GM12878 (cell line): Measurements from ENCODE around the gene MAFF. TPM values are rescaled to one million over a fixed set of nuclear protein-coding genes. Genes with fewer than 3 reads are reported as not detected.

Experiments used
- ATAC-seq: fragments of 200-7000 bp; cut with Tn5 transposase; 3 replicates; pipeline ENCODE4 v1.9.1; 2020; ENCODE audit warnings: mild to moderate bottlenecking, moderate library complexity
- BruUV-seq: library from RNA; stranded (reverse); fragments of 400-500 nt; replicated peaks from 2 replicates; lab custom pipeline; 2021; lab: Mats Ljungman, UMichigan
- CTCF ChIA-PET: fragments of 300-600 bp; sonication (Branson Sonifier 250); formaldehyde crosslinking; extraction: SDS; loops from one replicate; lab custom pipeline; 2021; ENCODE audit warnings: inconsistent platforms; lab: Yijun Ruan, JAX
- POLR2A ChIA-PET: fragments of 350-600 bp; formaldehyde crosslinking; extraction: SDS; loops from one replicate; lab custom pipeline; 2021; ENCODE audit warnings: inconsistent platforms; lab: Charles Lee
- RAD21 ChIA-PET: fragments of 300-600 bp; sonication (Branson Sonifier 250); formaldehyde crosslinking; loops from one replicate; lab custom pipeline; 2023; ENCODE audit warnings: antibody characterized with exemption; ENCODE audit not compliant: unreplicated experiment; lab: Charles Lee
- SMC1A ChIA-PET: fragments of 300-600 bp; sonication (Branson Sonifier 250); formaldehyde crosslinking; loops from one replicate; lab custom pipeline; 2023; ENCODE audit not compliant: unreplicated experiment, uncharacterized antibody; lab: Charles Lee
- DNase-seq: peaks from one replicate; pipeline ENCODE4 v3.0.0-alpha.2; 2011; ENCODE audit warnings: low read depth, low spot score
- FAIRE-seq: peaks from 3 replicates; lab custom pipeline; 2011; peaks lifted over from hg19 to GRCh38; lab: Jason Lieb, UNC
- H2AFZ ChIP-seq: 2 replicates; pipeline ENCODE4 v1.6.0; 2011; ENCODE audit warnings: low read depth, low read length, control low read depth; ENCODE audit not compliant: control insufficient read depth
- H3K27ac ChIP-seq: 2 replicates; pipeline ENCODE4 v1.5.1; 2011; ENCODE audit warnings: control low read depth; ENCODE audit not compliant: control insufficient read depth, insufficient read depth
- H3K27me3 ChIP-seq, 2 experiments: replicated peaks in 1 of 2; 2 replicates each; pipeline versions ENCODE4 v1.6.0 to v1.6.1; 2011; ENCODE audit warnings: low read length in 1 of 2; ENCODE audit not compliant: control insufficient read depth in 2 of 2, insufficient read depth in 2 of 2
- H3K36me3 ChIP-seq, 2 experiments: 2 replicates each; pipeline ENCODE4 v1.5.1; 2011; ENCODE audit warnings: low read length in 1 of 2; ENCODE audit not compliant: control insufficient read depth in 2 of 2, insufficient read depth in 2 of 2
- H3K4me1 ChIP-seq: 2 replicates; pipeline ENCODE4 v1.6.1; 2011; ENCODE audit warnings: mild to moderate bottlenecking, low read length, moderate library complexity, mixed read lengths; ENCODE audit not compliant: control insufficient read depth, insufficient read depth
- H3K4me2 ChIP-seq: 2 replicates; pipeline ENCODE4 v1.6.0; 2011; ENCODE audit warnings: control low read depth; ENCODE audit not compliant: control insufficient read depth, insufficient read depth
- H3K4me3 ChIP-seq: fragments of 200-600 bp; sonication (generic); 2 replicates; pipeline ENCODE4 v1.5.1; 2016
- H3K79me2 ChIP-seq: 2 replicates; pipeline ENCODE4 v1.6.0; 2011; ENCODE audit warnings: low read length; ENCODE audit not compliant: control insufficient read depth, insufficient read depth
- H3K9ac ChIP-seq: 2 replicates; pipeline ENCODE4 v1.8.0; 2011; ENCODE audit warnings: low read length, control low read depth, mixed read lengths; ENCODE audit not compliant: control insufficient read depth, insufficient read depth
- H3K9me3 ChIP-seq: replicated peaks from 3 replicates; pipeline ENCODE4 v1.5.1; 2011; ENCODE audit warnings: mild to moderate bottlenecking, low read length; ENCODE audit not compliant: control insufficient read depth, insufficient read depth
- H4K20me1 ChIP-seq: 2 replicates; pipeline ENCODE4 v1.6.0; 2011; ENCODE audit not compliant: control insufficient read depth, insufficient read depth
- BCL11A ChIP-seq: IDR thresholded peaks from 2 replicates; pipeline ENCODE4 v1.6.1; 2011; ENCODE audit warnings: low read depth, low read length
- E4F1 ChIP-seq: fragments of 450-650 bp; IDR thresholded peaks from 2 replicates; pipeline ENCODE4 v1.6.1; 2018; ENCODE audit warnings: borderline replicate concordance, mild to moderate bottlenecking; ENCODE audit not compliant: partially characterized antibody
- EGR1 ChIP-seq, 2 experiments: IDR thresholded peaks; 1 replicate in 1 of 2; 2 replicates in 1 of 2; pipeline ENCODE4 v1.6.1; 2011 to 2012; ENCODE audit warnings: low read depth in 2 of 2, low read length in 2 of 2, borderline replicate concordance in 1 of 2, mild to moderate bottlenecking in 1 of 2, moderate library complexity in 1 of 2
- HDAC2 ChIP-seq: fragments of 200-600 bp; sonication (generic); IDR thresholded peaks from 2 replicates; pipeline ENCODE4 v1.6.1; 2017
- KDM1A ChIP-seq: fragments of 200-600 bp; sonication (generic); IDR thresholded peaks from 2 replicates; pipeline ENCODE4 v1.6.1; 2016; ENCODE audit warnings: borderline replicate concordance
- PRDM15 ChIP-seq: fragments of 450-650 bp; formaldehyde crosslinking; IDR thresholded peaks from 2 replicates; pipeline ENCODE4 v1.4.0; 2020; ENCODE audit warnings: mild to moderate bottlenecking, moderate library complexity
- RAD21 ChIP-seq: IDR thresholded peaks from 2 replicates; pipeline ENCODE4 v1.6.1; 2011; ENCODE audit warnings: mild to moderate bottlenecking, low read depth, low read length, moderate library complexity; ENCODE audit not compliant: insufficient read depth
- USF1 ChIP-seq: IDR thresholded peaks from 2 replicates; pipeline ENCODE4 v1.6.1; 2011; ENCODE audit warnings: borderline replicate concordance, low read depth, mild to moderate bottlenecking, moderate library complexity, mixed read lengths, low read length; ENCODE audit not compliant: insufficient read depth; ENCODE audit errors: extremely low read length
- ZSCAN29 ChIP-seq: fragments of 450-650 bp; IDR thresholded peaks from 2 replicates; pipeline ENCODE4 v1.6.1; 2017; ENCODE audit warnings: mild to moderate bottlenecking, moderate library complexity
- WGBS: methylation state at CpG from one replicate; pipeline ENCODE4 v1.1.6; 2016; ENCODE audit warnings: low lambda C conversion rate; ENCODE audit not compliant: insufficient replicate concordance, insufficient coverage; ENCODE audit errors: missing lambda C conversion rate; 5-methylcytosine and 5-hydroxymethylcytosine counted together
- in situ Hi-C: fragments of 300-500 bp; cut with MboI; formaldehyde crosslinking; loops from 9 replicates; pipeline ENCODE4 v1.14.3; 2018; ENCODE audit warnings: mixed read lengths
- intact Hi-C: fragments of 100-400 bp; cut with micrococcal nuclease; formaldehyde crosslinking; loops from one replicate; pipeline ENCODE4 v1.14.2; 2022; ENCODE audit not compliant: unreplicated experiment
- polyA plus RNA-seq, 11 experiments: library from polyadenylated mRNA; depleted of rRNA in 4 of 11; unstranded in 6 of 11; stranded (reverse) in 5 of 11; fragments of >200 nt; fragmentation: Nextera tagmentation in 4 of 11; fragmentation: Illumina TruSeq in 1 of 11; extraction: Ambion mirVana in 4 of 11; extraction: Trizol in 1 of 11; gene quantifications; 1 replicate in 1 of 11; 2 replicates in 10 of 11; pipeline versions ENCODE4 v1.2.1 to v1.2.3, GENCODE V29; 2011 to 2016; ENCODE audit warnings: inconsistent platforms in 2 of 11, missing spikeins in 2 of 11, low read depth in 1 of 11
- total RNA-seq, 4 experiments: library from RNA; depleted of rRNA in 3 of 4; stranded (reverse); fragments of >200 nt in 3 of 4; fragmentation: Illumina TruSeq in 1 of 4; extraction: Trizol in 1 of 4; gene quantifications; 2 replicates each; pipeline versions ENCODE4 v1.2.1 to v1.2.3, GENCODE V29; 2013 to 2021
- TF ChIP-seq, protein P1 (sequence below): fragments of 450-650 bp; IDR thresholded peaks from 2 replicates; pipeline ENCODE4 v1.6.1; 2016; ENCODE audit warnings: mild to moderate bottlenecking
- TF ChIP-seq, protein P2 (sequence below): fragments of 450-650 bp; conservative IDR thresholded peaks from 2 replicates; pipeline ENCODE4 v1.6.1; 2017; ENCODE audit warnings: mild to moderate bottlenecking, moderate library complexity
- TF ChIP-seq, protein P3 (sequence below): IDR thresholded peaks from 2 replicates; pipeline ENCODE4 v1.6.1; 2012; ENCODE audit warnings: low read depth, low read length, improper control_type of control experiment

MAFF gene
- total and polyA plus RNA-seq, 10 of the 15 experiments (the other 5 are each of a cell fraction or from before 2014, with no cell fraction given) = 0.22 to 2.3 (median 0.81) TPM; not detected in 1

DNA sequence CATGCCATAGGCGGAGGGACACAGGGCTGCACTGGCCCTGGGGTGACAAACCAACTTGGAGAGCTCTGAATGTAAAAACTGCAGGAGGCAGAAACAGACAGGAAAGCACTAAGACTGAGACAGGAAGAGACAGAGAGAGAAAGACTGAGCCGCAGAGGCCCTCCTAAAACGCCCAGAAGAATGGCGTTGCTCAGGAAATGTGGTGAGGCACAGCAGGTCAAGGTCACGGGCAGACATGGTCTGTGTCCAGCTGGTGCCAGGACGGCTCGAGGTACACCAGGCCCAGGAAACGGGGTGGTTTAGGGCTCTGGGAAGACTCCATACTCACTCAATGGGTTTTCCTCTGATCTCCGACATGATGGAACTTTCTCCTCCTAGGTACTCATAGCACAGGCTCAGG is 29.1 kb downstream of the MAFF start:
- POLR2A ChIA-PET = no interaction called here
- no peaks in the 10 kb centered on the region for H3K27me3 ChIP-seq
- H3K4me1 ChIP-seq = no peaks in the 10 kb centered on the region
- no peak overlapping the region for H3K4me2 ChIP-seq
- ATAC-seq = no peak
- no peak overlapping the region for H2AFZ ChIP-seq
- no peaks in the 10 kb centered on the region for H3K9me3 ChIP-seq
- in situ Hi-C loops (no loop called here), intact Hi-C loops (no loop called here)
- RAD21 ChIA-PET = interaction anchor here (1.0 to 2.2 kb wide), 3 partner anchors 12 to 178 kb away, joined by 3 to 14 read pairs (median 6); no protein-coding TSS in a partner anchor
- H3K4me3 ChIP-seq = no peak overlapping the region
- H3K27ac ChIP-seq = no peak overlapping the region
- CTCF ChIA-PET = interaction anchor here (1.1 to 4.3 kb wide), 6 partner anchors 16 to 178 kb away, joined by 3 to 22 read pairs (median 6); no protein-coding TSS in a partner anchor
- no TSS peak for BruUV-seq
- no peak for FAIRE-seq
- H3K9ac ChIP-seq = no peak overlapping the region
- H4K20me1 ChIP-seq = no peaks in the 10 kb centered on the region
- no peak for DNase-seq
- no peaks in the 10 kb centered on the region for H3K79me2 ChIP-seq
- SMC1A ChIA-PET = interaction anchor here (0.7 to 1.6 kb wide), 2 partner anchors 127 to 131 kb away, joined by 3 to 6 read pairs; no protein-coding TSS in a partner anchor
- WGBS = 78% methylated on average over 9 of the region's 9 CpGs
- H3K36me3 ChIP-seq = peaks cover 3 to 5% of the 10 kb centered on the region in 2 experiments; a peak in 3 of 4 replicates
- TF ChIP-seq HDAC2 (no peak), BCL11A (no peak), ZSCAN29 (no peak), PRDM15 (CRISPR knock-in tag) (no peak), RAD21 (no peak), USF1 (no peak), E4F1 (no peak), KDM1A (no peak), EGR1 (IDR thresholded peaks at IDR 0.05; ENCODE audit: borderline replicate concordance in 1 of 2, low read depth in 2 of 2, low read length in 2 of 2) (no peak)
- TF ChIP-seq, protein P1, sequence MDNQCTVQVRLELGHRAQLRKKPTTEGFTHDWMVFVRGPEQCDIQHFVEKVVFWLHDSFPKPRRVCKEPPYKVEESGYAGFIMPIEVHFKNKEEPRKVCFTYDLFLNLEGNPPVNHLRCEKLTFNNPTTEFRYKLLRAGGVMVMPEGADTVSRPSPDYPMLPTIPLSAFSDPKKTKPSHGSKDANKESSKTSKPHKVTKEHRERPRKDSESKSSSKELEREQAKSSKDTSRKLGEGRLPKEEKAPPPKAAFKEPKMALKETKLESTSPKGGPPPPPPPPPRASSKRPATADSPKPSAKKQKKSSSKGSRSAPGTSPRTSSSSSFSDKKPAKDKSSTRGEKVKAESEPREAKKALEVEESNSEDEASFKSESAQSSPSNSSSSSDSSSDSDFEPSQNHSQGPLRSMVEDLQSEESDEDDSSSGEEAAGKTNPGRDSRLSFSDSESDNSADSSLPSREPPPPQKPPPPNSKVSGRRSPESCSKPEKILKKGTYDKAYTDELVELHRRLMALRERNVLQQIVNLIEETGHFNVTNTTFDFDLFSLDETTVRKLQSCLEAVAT = no peak
- TF ChIP-seq, protein P2, sequence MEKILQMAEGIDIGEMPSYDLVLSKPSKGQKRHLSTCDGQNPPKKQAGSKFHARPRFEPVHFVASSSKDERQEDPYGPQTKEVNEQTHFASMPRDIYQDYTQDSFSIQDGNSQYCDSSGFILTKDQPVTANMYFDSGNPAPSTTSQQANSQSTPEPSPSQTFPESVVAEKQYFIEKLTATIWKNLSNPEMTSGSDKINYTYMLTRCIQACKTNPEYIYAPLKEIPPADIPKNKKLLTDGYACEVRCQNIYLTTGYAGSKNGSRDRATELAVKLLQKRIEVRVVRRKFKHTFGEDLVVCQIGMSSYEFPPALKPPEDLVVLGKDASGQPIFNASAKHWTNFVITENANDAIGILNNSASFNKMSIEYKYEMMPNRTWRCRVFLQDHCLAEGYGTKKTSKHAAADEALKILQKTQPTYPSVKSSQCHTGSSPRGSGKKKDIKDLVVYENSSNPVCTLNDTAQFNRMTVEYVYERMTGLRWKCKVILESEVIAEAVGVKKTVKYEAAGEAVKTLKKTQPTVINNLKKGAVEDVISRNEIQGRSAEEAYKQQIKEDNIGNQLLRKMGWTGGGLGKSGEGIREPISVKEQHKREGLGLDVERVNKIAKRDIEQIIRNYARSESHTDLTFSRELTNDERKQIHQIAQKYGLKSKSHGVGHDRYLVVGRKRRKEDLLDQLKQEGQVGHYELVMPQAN = no peak
- TF ChIP-seq, protein P3, sequence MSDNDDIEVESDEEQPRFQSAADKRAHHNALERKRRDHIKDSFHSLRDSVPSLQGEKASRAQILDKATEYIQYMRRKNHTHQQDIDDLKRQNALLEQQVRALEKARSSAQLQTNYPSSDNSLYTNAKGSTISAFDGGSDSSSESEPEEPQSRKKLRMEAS = no peak
